WI38 (cell line): ENCODE results near the gene DNHD1.

Experiments
- H3K4me3 ChIP-seq: 2 replicates; pipeline ENCODE4 v1.5.1; 2011; ENCODE audit warnings: low read depth, mild to moderate bottlenecking, control low read depth, low read length
- TF ChIP-seq, protein P1 (sequence below): IDR thresholded peaks from 2 replicates; pipeline ENCODE4 v1.5.1; 2012; ENCODE audit warnings: low read depth, mild to moderate bottlenecking, control low read depth, low read length

DNHD1 gene

DNA sequence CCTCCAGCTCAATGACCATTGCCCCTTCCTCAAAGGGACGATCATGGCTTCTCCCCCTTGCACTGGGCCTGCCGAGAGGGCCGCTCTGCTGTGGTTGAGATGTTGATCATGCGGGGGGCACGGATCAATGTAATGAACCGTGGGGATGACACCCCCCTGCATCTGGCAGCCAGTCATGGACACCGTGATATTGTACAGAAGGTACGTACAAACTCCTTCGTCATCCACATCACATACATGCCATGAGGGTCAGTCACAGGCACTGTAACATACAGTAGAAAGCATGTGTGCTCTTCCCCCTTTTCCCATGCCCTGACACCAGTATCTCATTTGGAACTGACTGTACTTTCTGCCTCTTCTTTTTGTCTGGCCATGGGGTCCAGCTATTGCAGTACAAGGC is 110.9 kb downstream of the DNHD1 start:
- TF ChIP-seq, protein P1, sequence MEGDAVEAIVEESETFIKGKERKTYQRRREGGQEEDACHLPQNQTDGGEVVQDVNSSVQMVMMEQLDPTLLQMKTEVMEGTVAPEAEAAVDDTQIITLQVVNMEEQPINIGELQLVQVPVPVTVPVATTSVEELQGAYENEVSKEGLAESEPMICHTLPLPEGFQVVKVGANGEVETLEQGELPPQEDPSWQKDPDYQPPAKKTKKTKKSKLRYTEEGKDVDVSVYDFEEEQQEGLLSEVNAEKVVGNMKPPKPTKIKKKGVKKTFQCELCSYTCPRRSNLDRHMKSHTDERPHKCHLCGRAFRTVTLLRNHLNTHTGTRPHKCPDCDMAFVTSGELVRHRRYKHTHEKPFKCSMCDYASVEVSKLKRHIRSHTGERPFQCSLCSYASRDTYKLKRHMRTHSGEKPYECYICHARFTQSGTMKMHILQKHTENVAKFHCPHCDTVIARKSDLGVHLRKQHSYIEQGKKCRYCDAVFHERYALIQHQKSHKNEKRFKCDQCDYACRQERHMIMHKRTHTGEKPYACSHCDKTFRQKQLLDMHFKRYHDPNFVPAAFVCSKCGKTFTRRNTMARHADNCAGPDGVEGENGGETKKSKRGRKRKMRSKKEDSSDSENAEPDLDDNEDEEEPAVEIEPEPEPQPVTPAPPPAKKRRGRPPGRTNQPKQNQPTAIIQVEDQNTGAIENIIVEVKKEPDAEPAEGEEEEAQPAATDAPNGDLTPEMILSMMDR, result no peak
- H3K4me3 ChIP-seq, result no peak overlapping the region

DNA sequence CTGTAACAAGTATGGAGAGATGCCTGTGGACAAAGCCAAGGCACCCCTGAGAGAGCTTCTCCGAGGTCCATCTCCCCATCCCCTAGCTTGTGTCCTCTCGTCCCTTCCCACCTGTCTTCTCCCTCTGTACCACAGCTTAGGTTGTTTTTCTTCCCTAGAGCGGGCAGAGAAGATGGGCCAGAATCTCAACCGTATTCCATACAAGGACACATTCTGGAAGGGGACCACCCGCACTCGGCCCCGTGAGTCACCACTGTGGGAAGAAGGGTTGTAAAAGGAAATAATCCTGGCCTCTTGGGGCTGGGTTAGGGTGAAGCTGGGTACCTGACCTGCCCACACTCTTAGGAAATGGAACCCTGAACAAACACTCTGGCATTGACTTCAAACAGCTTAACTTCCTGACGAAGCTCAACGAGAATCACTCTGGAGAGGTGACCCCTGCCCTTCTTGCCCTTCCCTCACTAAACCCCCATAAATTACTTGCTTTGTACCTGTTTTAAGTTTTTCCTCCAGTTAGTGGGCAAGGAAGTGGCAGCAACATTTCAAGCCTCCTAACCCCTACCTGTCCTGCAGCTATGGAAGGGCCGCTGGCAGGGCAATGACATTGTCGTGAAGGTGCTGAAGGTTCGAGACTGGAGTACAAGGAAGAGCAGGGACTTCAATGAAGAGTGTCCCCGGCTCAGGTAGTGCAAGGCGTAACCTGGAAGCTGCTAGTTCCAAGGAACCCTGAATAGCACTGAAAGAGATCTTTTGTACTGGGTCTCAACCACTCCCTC is 111.8 kb downstream of the DNHD1 start:
- TF ChIP-seq, protein P1, result no peak
- no peak overlapping the region for H3K4me3 ChIP-seq

GRCh38 chr11:6609502-6610015 is 112.5 kb downstream of the DNHD1 start:
- TF ChIP-seq, protein P1, result no peak
- H3K4me3 ChIP-seq, result no peak overlapping the region

- H3K4me3 ChIP-seq, result peak overlapping the region; percentile 78; the same call in 1 of the 2 replicates
- TF ChIP-seq, protein P1, result no peak
These were observed 113.5 kb downstream of the DNHD1 start for GRCh38 chr11:6610591-6610990.

DNA sequence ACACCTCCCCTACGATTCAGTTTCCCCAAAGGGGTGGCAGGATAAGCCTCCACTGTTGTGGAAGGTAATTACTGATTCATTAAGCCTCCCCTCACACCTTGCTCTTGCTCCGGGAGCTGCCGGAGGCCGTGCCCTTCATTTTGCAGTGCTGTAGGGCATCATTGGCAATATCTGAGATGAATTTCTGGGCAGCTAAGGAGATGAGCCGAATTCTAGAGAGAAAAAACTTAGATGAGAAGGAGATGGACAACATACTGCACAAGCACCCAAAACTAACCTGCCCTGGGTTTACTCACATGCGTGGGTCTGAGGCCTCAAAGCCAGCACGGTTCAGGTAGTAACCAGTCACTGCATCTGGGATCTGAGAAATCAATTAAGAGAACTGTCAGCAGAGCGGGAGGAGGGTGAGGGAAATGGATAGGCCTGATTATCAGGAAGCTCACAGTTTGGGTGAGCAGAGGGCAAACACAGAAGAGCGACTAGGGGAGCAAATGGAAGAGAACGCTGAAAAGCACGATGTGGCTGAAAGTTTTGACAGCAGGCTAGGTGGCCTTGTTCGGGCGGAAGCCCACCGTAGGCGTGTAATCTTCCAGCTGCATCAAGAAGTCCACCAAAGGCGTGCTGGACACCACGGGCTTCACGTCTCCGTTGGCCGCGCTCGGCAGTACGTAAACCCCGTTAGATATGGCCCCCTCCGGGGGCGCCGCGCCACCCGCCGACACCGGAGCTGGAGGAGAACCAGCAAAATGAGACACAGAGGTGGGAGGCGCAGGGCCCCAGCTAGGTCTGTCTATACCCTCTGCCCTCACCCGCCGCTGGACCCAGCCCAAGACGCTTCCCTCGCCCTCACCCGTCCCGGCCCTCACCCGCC is 114.2 kb downstream of the DNHD1 start:
- peak overlapping the region; percentile 78 for H3K4me3 ChIP-seq
- TF ChIP-seq, protein P1, result no peak

GRCh38 chr11:6611963-6612212 is 114.8 kb downstream of the DNHD1 start:
- TF ChIP-seq, protein P1, result no peak
- peak overlapping the region; percentile 78 for H3K4me3 ChIP-seq
